GM12873 (cell line): Measurements from ENCODE around the gene CGRRF1.

Experiments used
- CTCF ChIP-seq: IDR thresholded peaks from 2 replicates; pipeline ENCODE4 v1.5.1; 2012; ENCODE audit warnings: low read depth, mild to moderate bottlenecking, moderate library complexity, low read length, control low read depth; ENCODE audit not compliant: insufficient read depth; ENCODE audit errors: missing control alignments

CGRRF1 gene

GRCh38 chr14:54567224-54567638, 57.5 kb downstream of the CGRRF1 start:
- TF ChIP-seq CTCF, result no peak

GRCh38 chr14:54567639-54568561, 58.2 kb downstream of the CGRRF1 start:
- TF ChIP-seq CTCF, result no peak

- no peak for TF ChIP-seq CTCF
Measured at GRCh38 chr14:54568821-54569595, 59.3 kb downstream of the CGRRF1 start.

- no peak for TF ChIP-seq CTCF
Measured at GRCh38 chr14:54570047-54570446, 60.3 kb downstream of the CGRRF1 start.

GRCh38 chr14:54570631-54571415, 61.1 kb downstream of the CGRRF1 start:
- TF ChIP-seq CTCF, result no peak

- peak; percentile 69 for TF ChIP-seq CTCF
Measured at GRCh38 chr14:54572316-54572715, 62.6 kb downstream of the CGRRF1 start.

- TF ChIP-seq CTCF, result no peak
Measured at GRCh38 chr14:54574528-54574927, 64.8 kb downstream of the CGRRF1 start.
